ENCODE data around the gene ELOVL3. TPM values are rescaled to one million over a fixed set of nuclear protein-coding genes. Genes with fewer than 3 reads are reported as not detected.

Gene ELOVL3
- total RNA-seq, 3 donors from 2014 or later: not detected

Other genes with a start within 250 kb of the ELOVL3 start
- gene ARMH3, start 170.1 kb upstream of the ELOVL3 start, total RNA-seq: 10 to 100 TPM; 16.6 to 21.7 (median 21.5) TPM
- gene HPS6, start 160.9 kb upstream of the ELOVL3 start, total RNA-seq: 10 to 100 TPM; 25.4 to 27.7 (median 25.5) TPM
- gene LDB1, start 105.9 kb upstream of the ELOVL3 start, total RNA-seq: 10 to 100 TPM; 55.7 to 59.6 (median 56.2) TPM
- gene PPRC1, start 93.3 kb upstream of the ELOVL3 start, total RNA-seq: 100 to 1,000 TPM; 155 to 161 (median 156) TPM
- 100 to 1,000 TPM; 451 to 523 (median 461) TPM for gene NOLC1, start 73.9 kb upstream of the ELOVL3 start, total RNA-seq
- under 1 TPM in 2 of 3 donors, not detected in 1; 0.25 to 0.46 TPM for gene PITX3, start 15.2 kb downstream of the ELOVL3 start, total RNA-seq
- gene GBF1, start 19.2 kb downstream of the ELOVL3 start, total RNA-seq: 10 to 100 TPM; 42.9 to 46.5 (median 43.3) TPM
- gene NFKB2, start 169.4 kb downstream of the ELOVL3 start, total RNA-seq: 100 to 1,000 TPM; 300 to 365 (median 302) TPM
- gene PSD, start 192.5 kb downstream of the ELOVL3 start, total RNA-seq: 1 to 10 TPM; 2.3 to 4.6 (median 3.7) TPM
- gene FBXL15, start 194.5 kb downstream of the ELOVL3 start, total RNA-seq: 10 to 100 TPM; 16.5 to 17.7 (median 16.6) TPM
- 10 to 100 TPM; 44.3 to 50.6 (median 45.3) TPM for gene CUEDC2, start 206.3 kb downstream of the ELOVL3 start, total RNA-seq
- under 1 TPM; 0.27 to 0.96 (median 0.45) TPM for gene C10orf95, start 225.2 kb downstream of the ELOVL3 start, total RNA-seq

Data from activated T-cell treated with anti-CD3 and anti-CD28 coated beads, Interleukin-2, amount 50 U/mL, for 4 hours (primary cell).